IMR-90 (cell line): ENCODE data around the gene B4GALNT3. TPM values are rescaled to one million over a fixed set of nuclear protein-coding genes. Genes with fewer than 3 reads are reported as not detected.

Source experiments
- ATAC-seq: fragments of 200-7000 bp; cut with Tn5 transposase; 2 replicates; pipeline ENCODE4 v1.9.1; 2020; ENCODE audit warnings: low read depth, mild to moderate bottlenecking, moderate library complexity
- BruUV-seq: library from RNA; stranded (reverse); fragments of 400-500 nt; replicated peaks from 2 replicates; lab custom pipeline; 2021; lab: Mats Ljungman, UMichigan
- CTCF ChIA-PET: fragments of 300-600 bp; formaldehyde crosslinking; extraction: SDS; loops from one replicate; lab custom pipeline; 2021; ENCODE audit warnings: antibody characterized with exemption; lab: Yijun Ruan, JAX
- POLR2A ChIA-PET: fragments of 300-600 bp; sonication (Branson Sonifier 250); formaldehyde crosslinking; loops from one replicate; lab custom pipeline; 2022; ENCODE audit warnings: antibody characterized with exemption; ENCODE audit not compliant: unreplicated experiment; lab: Charles Lee
- DNase-seq: peaks from one replicate; pipeline ENCODE4 v3.0.0; 2013
- H2AFZ ChIP-seq: replicated peaks from 2 replicates; pipeline ENCODE3; 2013; ENCODE audit warnings: low read length, mild to moderate bottlenecking; ENCODE audit not compliant: poor library complexity
- H2AK5ac ChIP-seq: 2 replicates; pipeline ENCODE4 v1.6.1; 2013; ENCODE audit warnings: low read depth, low read length, inconsistent platforms
- H2AK9ac ChIP-seq: replicated peaks from 2 replicates; pipeline ENCODE3; 2013; ENCODE audit warnings: mild to moderate bottlenecking, low read depth, low read length, moderate library complexity; ENCODE audit not compliant: poor library complexity
- H2BK120ac ChIP-seq: 2 replicates; pipeline ENCODE4 v1.6.1; 2013; ENCODE audit warnings: low read depth, low read length, inconsistent platforms
- H2BK15ac ChIP-seq: 3 replicates; pipeline ENCODE4 v1.6.1; 2013; ENCODE audit warnings: low read depth, low read length, inconsistent platforms
- H2BK20ac ChIP-seq: 2 replicates; pipeline ENCODE4 v1.6.1; 2013; ENCODE audit warnings: low read depth, mild to moderate bottlenecking, inconsistent platforms, low read length, moderate library complexity
- H2BK5ac ChIP-seq: 2 replicates; pipeline ENCODE4 v1.6.1; 2013; ENCODE audit warnings: mild to moderate bottlenecking, low read depth, low read length, inconsistent platforms; ENCODE audit not compliant: poor library complexity, severe bottlenecking
- H3K14ac ChIP-seq: replicated peaks from 2 replicates; pipeline ENCODE4 v1.6.1; 2013; ENCODE audit warnings: low read depth, low read length, inconsistent platforms
- H3K18ac ChIP-seq: 2 replicates; pipeline ENCODE4 v1.6.1; 2013; ENCODE audit warnings: low read depth, low read length, control low read depth
- H3K23ac ChIP-seq: 2 replicates; pipeline ENCODE4 v1.6.1; 2013; ENCODE audit warnings: low read depth, low read length, inconsistent platforms
- H3K27ac ChIP-seq: 2 replicates; pipeline ENCODE4 v1.5.1; 2013; ENCODE audit warnings: mild to moderate bottlenecking, control low read depth, low read length; ENCODE audit not compliant: insufficient read depth
- H3K27me3 ChIP-seq: 2 replicates; pipeline ENCODE4 v1.6.1; 2013; ENCODE audit warnings: low read length; ENCODE audit not compliant: control insufficient read depth, insufficient read depth
- H3K36me3 ChIP-seq: 2 replicates; pipeline ENCODE4 v1.6.1; 2013; ENCODE audit warnings: low read length, mixed read lengths; ENCODE audit not compliant: control insufficient read depth, insufficient read depth
- H3K4ac ChIP-seq: 2 replicates; pipeline ENCODE4 v1.6.1; 2013; ENCODE audit warnings: low read depth, low read length, inconsistent platforms
- H3K4me1 ChIP-seq: 2 replicates; pipeline ENCODE4 v1.6.1; 2013; ENCODE audit warnings: low read length, mixed read lengths; ENCODE audit not compliant: control insufficient read depth, insufficient read depth
- H3K4me2 ChIP-seq: 2 replicates; pipeline ENCODE4 v1.6.1; 2013; ENCODE audit warnings: low read depth, mild to moderate bottlenecking, control low read depth, low read length, moderate library complexity
- H3K4me3 ChIP-seq: 2 replicates; pipeline ENCODE4 v1.5.1; 2013; ENCODE audit warnings: low read depth, mild to moderate bottlenecking, control low read depth, low read length, moderate library complexity; ENCODE audit not compliant: insufficient read depth
- H3K56ac ChIP-seq: 2 replicates; pipeline ENCODE4 v1.6.1; 2013; ENCODE audit warnings: low read length, inconsistent platforms; ENCODE audit not compliant: insufficient read depth; ENCODE audit errors: extremely low read depth
- H3K79me1 ChIP-seq, 2 experiments: 2 replicates each; pipeline ENCODE4 v1.6.1; 2013; ENCODE audit warnings: low read length in 2 of 2, inconsistent platforms in 1 of 2, low read depth in 1 of 2
- H3K9ac ChIP-seq: 2 replicates; pipeline ENCODE4 v1.6.1; 2013; ENCODE audit warnings: low read depth, low read length, control low read depth
- H3K9me1 ChIP-seq: 2 replicates; pipeline ENCODE4 v1.6.1; 2013; ENCODE audit warnings: low read length, inconsistent platforms; ENCODE audit not compliant: insufficient read depth
- H3K9me3 ChIP-seq: 2 replicates; pipeline ENCODE4 v1.6.1; 2013; ENCODE audit warnings: low read length; ENCODE audit not compliant: control insufficient read depth, insufficient read depth
- H4K20me1 ChIP-seq: 2 replicates; pipeline ENCODE4 v1.6.1; 2013; ENCODE audit warnings: low read length, inconsistent platforms; ENCODE audit not compliant: insufficient read depth
- H4K5ac ChIP-seq: 2 replicates; pipeline ENCODE4 v1.6.1; 2013; ENCODE audit warnings: mild to moderate bottlenecking, low read depth, low read length, control low read depth
- H4K8ac ChIP-seq, 2 experiments: 2 replicates each; pipeline ENCODE4 v1.6.1; 2013; ENCODE audit warnings: low read depth in 2 of 2, low read length in 2 of 2, control low read depth in 1 of 2, inconsistent platforms in 1 of 2
- H4K91ac ChIP-seq: 2 replicates; pipeline ENCODE4 v1.6.1; 2013; ENCODE audit warnings: low read depth, low read length, inconsistent platforms; ENCODE audit not compliant: insufficient read depth
- BHLHE40 ChIP-seq: fragments of 150-350 bp; IDR thresholded peaks from 2 replicates; pipeline ENCODE4 v1.6.1; 2016; ENCODE audit warnings: mild to moderate bottlenecking, low read depth, low read length
- CEBPB ChIP-seq: IDR thresholded peaks from 2 replicates; pipeline ENCODE4 v1.6.1; 2012; ENCODE audit warnings: low read depth, low read length, improper control_type of control experiment
- CHD1 ChIP-seq: IDR thresholded peaks from 2 replicates; pipeline ENCODE4 v1.6.1; 2012; ENCODE audit warnings: low read depth, low read length, improper control_type of control experiment
- CTCF ChIP-seq: conservative IDR thresholded peaks from 2 replicates; pipeline ENCODE4 v1.5.1; 2012; ENCODE audit warnings: mild to moderate bottlenecking, low read depth, low read length, improper control_type of control experiment
- ELK1 ChIP-seq: fragments of 150-350 bp; IDR thresholded peaks from 2 replicates; pipeline ENCODE4 v1.6.1; 2016; ENCODE audit warnings: low read depth, mild to moderate bottlenecking, low read length, moderate library complexity, borderline replicate concordance
- FOS ChIP-seq: fragments of 150-350 bp; IDR thresholded peaks from 2 replicates; pipeline ENCODE4 v1.6.1; 2016; ENCODE audit warnings: low read depth, low read length
- MAFK ChIP-seq: IDR thresholded peaks from 2 replicates; pipeline ENCODE4 v1.6.1; 2012; ENCODE audit warnings: low read depth, low read length, improper control_type of control experiment
- MAZ ChIP-seq: IDR thresholded peaks from 2 replicates; pipeline ENCODE4 v1.6.1; 2012; ENCODE audit warnings: low read depth, mild to moderate bottlenecking, low read length, improper control_type of control experiment, moderate library complexity, borderline replicate concordance
- MXI1 ChIP-seq: IDR thresholded peaks from 2 replicates; pipeline ENCODE4 v1.6.1; 2012; ENCODE audit warnings: low read depth, mild to moderate bottlenecking, low read length, moderate library complexity, borderline replicate concordance
- NFE2L2 ChIP-seq: fragments of 150-350 bp; IDR thresholded peaks from 2 replicates; pipeline ENCODE4 v1.6.1; 2016; ENCODE audit warnings: low read depth, mild to moderate bottlenecking, low read length
- POLR2A ChIP-seq: IDR thresholded peaks from 2 replicates; pipeline ENCODE4 v1.6.1; 2012; ENCODE audit warnings: mild to moderate bottlenecking, low read depth, low read length
- RAD21 ChIP-seq: IDR thresholded peaks from 2 replicates; pipeline ENCODE4 v1.6.1; 2012; ENCODE audit warnings: low read length, improper control_type of control experiment
- RCOR1 ChIP-seq: IDR thresholded peaks from 2 replicates; pipeline ENCODE4 v1.6.1; 2012; ENCODE audit warnings: mild to moderate bottlenecking, low read length, improper control_type of control experiment; ENCODE audit not compliant: insufficient replicate concordance
- RFX5 ChIP-seq: IDR thresholded peaks from 2 replicates; pipeline ENCODE4 v1.8.0; 2012; ENCODE audit warnings: low read depth, mild to moderate bottlenecking, low read length, moderate library complexity
- SMC3 ChIP-seq: fragments of 150-350 bp; IDR thresholded peaks from 2 replicates; pipeline ENCODE4 v1.6.1; 2016; ENCODE audit warnings: low read depth, mild to moderate bottlenecking, antibody characterized with exemption, low read length, moderate library complexity
- USF2 ChIP-seq: fragments of 150-350 bp; IDR thresholded peaks from 2 replicates; pipeline ENCODE4 v1.6.1; 2017; ENCODE audit warnings: mild to moderate bottlenecking, antibody characterized with exemption, low read length, low read depth
- WGBS, 2 experiments: methylation state at CpG; one replicate each; pipeline versions ENCODE4 v1.1.5 to v1.1.7; 2013; ENCODE audit warnings: missing lambda C conversion rate in 2 of 2; ENCODE audit not compliant: insufficient read length in 1 of 2; ENCODE audit errors: extremely low coverage in 2 of 2; 5-methylcytosine and 5-hydroxymethylcytosine counted together
- dilution Hi-C: fragments of 300-500 bp; cut with HindIII; formaldehyde crosslinking; loops from one replicate; pipeline ENCODE4 v1.14.3; 2018; ENCODE audit warnings: low sequenced_read_pairs; ENCODE audit not compliant: unreplicated experiment
- in situ Hi-C: fragments of 300-500 bp; cut with MboI; formaldehyde crosslinking; loops from 3 replicates; pipeline ENCODE4 v1.14.3; 2019; ENCODE audit warnings: low sequenced_read_pairs, inconsistent platforms, mixed read lengths
- intact Hi-C: fragments of 100-400 bp; cut with micrococcal nuclease; formaldehyde crosslinking; loops from 2 replicates; pipeline ENCODE4 v1.10.0; 2022
- polyA plus RNA-seq, 3 experiments: library from polyadenylated mRNA; depleted of rRNA; stranded (reverse); fragments of >200 nt; gene quantifications; 2 replicates each; pipeline ENCODE4 v1.2.3, GENCODE V29; 2012; ENCODE audit warnings: low replicate concordance in 1 of 3
- total RNA-seq: library from RNA; depleted of rRNA; stranded (reverse); fragments of >200 nt; gene quantifications from 2 replicates; pipeline ENCODE4 v1.2.3, GENCODE V29; 2012

B4GALNT3 gene
- total and polyA plus RNA-seq, 2 of the 4 experiments (the other 2 are of a cell fraction), result not detected

- Histone ChIP-seq H3K56ac (no peak overlapping the region), H3K18ac (no peak overlapping the region), H2BK120ac (no peak overlapping the region), H3K14ac (no peak overlapping the region), H2AFZ (no peak overlapping the region), H3K23ac (no peak overlapping the region), H3K9me1 (no peaks in the 10 kb centered on the region), H2BK15ac (no peak overlapping the region), H2AK5ac (no peak overlapping the region), H4K20me1 (no peaks in the 10 kb centered on the region), H4K8ac (no peak overlapping the region), H3K9ac (no peak overlapping the region), H4K5ac (no peak overlapping the region), H2AK9ac (no peak overlapping the region), H3K27ac (no peak overlapping the region), H3K4me3 (no peak overlapping the region), H3K27me3 (peaks cover 53% of the 10 kb centered on the region), H3K4me2 (no peak overlapping the region), H4K91ac (no peak overlapping the region), H3K79me1 (no peaks in the 10 kb centered on the region), H2BK5ac (no peak overlapping the region), H3K9me3 (no peaks in the 10 kb centered on the region; the same call in 1 of the 2 replicates), H3K36me3 (no peaks in the 10 kb centered on the region), H2BK20ac (no peak overlapping the region), H3K4ac (no peak overlapping the region), H3K4me1 (no peaks in the 10 kb centered on the region)
- ATAC-seq, result no peak
- in situ Hi-C loops (no loop called here), dilution Hi-C loops (no loop called here), intact Hi-C loops (no loop called here)
- TF ChIP-seq ELK1 (no peak), FOS (no peak), NFE2L2 (no peak), USF2 (no peak), RAD21 (no peak), MAFK (no peak), CEBPB (no peak), RCOR1 (no peak), MXI1 (no peak), BHLHE40 (no peak), SMC3 (no peak), CTCF (no peak), CHD1 (no peak), MAZ (no peak), POLR2A (no peak), RFX5 (no peak)
- no CpG with 5 or more reads among the region's 5 CpGs for WGBS, 2 experiments
- BruUV-seq, result no TSS peak
- ChIA-PET POLR2A (no interaction called here), CTCF (interaction anchor here (1.3 kb wide), 1 partner anchor 13 kb away, joined by 5 read pairs; no protein-coding TSS in a partner anchor)
- no peak for DNase-seq
Observed at GRCh38 chr12:466762-467161, 7.0 kb downstream of the B4GALNT3 start.
